Stimulated activated CD4-positive, alpha-beta T cell treated with anti-CD3 and anti-CD28 coated beads, Interleukin-15, amount 100 ng/mL, for 1 hour (primary cell): ENCODE data around the gene MAGI2.

ENCODE experiments used
- DNase-seq, 2 donors: peaks; one replicate each; pipeline ENCODE4 v3.0.0-alpha.2; 2020; ENCODE audit warnings: low read depth in 1 of 2, low spot score in 1 of 2

Gene MAGI2

GRCh38 chr7:78501064-78501463 lies 952.4 kb downstream of the MAGI2 start:
- no peak for DNase-seq

GRCh38 chr7:78499971-78500370 lies 953.5 kb downstream of the MAGI2 start:
- DNase-seq, result no peak

GRCh38 chr7:78499283-78499682 lies 954.2 kb downstream of the MAGI2 start:
- no peak for DNase-seq

GRCh38 chr7:78497728-78498427 lies 955.6 kb downstream of the MAGI2 start:
- no peak for DNase-seq

DNA sequence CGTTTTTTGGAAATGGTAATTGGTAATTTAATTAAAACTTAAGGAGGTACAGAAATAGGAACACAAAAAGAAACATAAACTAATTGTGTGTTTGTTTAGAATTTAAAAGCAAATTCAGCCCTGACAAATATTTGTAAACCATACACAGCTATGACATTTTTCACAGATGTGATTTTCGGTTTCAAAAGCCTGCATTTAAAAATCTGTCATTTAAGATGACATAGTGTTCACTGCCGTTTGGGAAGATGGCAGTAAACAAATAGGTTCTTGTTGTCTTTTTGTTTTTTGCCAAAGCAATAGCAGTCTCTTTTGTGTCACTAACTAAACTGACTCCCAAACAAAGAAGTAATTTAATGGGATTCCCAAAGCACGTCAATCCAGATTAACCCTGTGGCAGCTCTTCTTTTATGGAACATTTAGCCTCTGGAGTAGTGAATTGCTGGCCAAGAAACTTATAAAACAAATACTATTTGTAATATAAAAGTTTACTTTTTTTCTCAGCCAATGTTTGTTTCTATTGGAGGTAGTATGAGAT lies 957.3 kb downstream of the MAGI2 start:
- no peak for DNase-seq

- no peak for DNase-seq
Observed at GRCh38 chr7:78493401-78493800, 960.1 kb downstream of the MAGI2 start.

DNA sequence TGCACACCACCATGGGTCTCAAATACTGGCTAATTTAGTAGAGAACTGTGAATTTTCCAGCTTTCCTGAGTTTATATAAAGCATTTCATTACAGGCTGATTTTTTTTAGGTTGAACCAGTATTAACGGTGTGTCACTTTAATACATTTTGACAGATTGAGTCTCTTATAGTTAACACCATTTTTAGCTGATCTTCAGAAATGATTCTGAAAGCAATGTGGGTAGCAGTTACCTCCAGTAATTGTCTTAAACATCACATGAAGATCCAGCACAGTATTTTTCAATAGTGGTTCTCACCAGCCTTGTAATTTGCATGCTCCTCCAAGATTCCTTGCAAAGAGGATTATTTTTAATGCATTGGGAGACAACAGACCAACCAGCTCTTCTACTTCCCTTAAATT lies 961.3 kb downstream of the MAGI2 start:
- no peak for DNase-seq

- DNase-seq, result no peak
Observed at GRCh38 chr7:78490524-78490923, 962.9 kb downstream of the MAGI2 start.

DNA sequence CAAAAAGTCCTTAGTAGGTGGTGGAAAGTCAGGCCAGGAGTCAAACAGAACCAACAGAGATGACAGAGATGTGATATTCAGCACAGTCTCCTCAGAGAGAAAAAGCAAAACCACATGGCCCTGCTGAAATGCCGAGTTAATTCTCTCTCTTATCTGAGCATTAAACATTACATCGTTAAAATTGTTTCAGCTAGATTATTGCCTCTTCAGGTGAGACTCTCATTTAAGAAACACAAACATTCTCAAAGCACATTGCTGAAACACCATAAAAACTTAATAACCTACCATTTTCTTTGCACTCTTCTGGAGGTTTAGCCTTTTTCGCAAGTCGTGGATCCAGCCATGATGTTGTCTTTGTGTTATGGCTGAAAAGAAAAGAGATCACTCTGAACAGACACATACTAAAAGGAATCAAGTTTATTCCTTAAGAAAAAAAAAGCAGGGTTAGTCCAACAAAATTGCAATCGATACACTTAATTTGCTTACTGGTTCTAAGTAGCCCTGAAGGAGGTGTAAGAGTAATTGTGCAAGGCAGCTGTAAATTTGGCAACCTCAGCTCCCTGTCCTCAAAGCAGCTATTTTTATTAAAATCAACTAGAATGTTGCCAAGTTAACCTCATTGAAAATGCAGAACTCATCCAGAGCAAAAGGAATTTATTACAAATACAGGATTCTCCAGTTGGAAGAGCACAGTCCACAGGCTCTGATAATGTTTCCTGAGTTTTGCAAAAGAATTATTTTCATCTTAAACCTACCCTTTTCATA lies 963.8 kb downstream of the MAGI2 start:
- DNase-seq, result no peak

- DNase-seq, result no peak
Observed at GRCh38 chr7:78487464-78487863, 966.0 kb downstream of the MAGI2 start.

DNA sequence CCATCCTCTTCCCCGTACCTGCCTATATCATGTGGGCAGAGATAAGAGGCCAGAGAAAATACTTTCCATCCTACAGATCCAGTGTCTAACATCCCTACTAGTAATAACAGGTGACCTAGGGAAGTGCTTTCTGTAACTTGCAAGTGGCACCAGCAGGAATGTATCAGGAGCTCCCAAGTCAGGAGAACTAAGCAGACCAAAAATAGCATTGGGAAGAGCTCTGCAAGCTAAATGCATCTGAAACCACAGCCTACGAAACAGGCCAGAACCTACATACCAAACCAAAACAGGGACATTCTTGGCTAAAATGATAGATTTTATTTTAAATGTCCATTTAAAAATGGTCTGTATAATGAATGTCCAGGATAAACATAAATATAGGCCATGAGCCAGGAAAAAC lies 974.1 kb downstream of the MAGI2 start:
- DNase-seq, result no peak

- no peak for DNase-seq
Observed at GRCh38 chr7:78476851-78477405, 976.5 kb downstream of the MAGI2 start.

GRCh38 chr7:78473571-78474301 lies 979.7 kb downstream of the MAGI2 start:
- no peak for DNase-seq

- no peak for DNase-seq
Observed at GRCh38 chr7:78473021-78473420, 980.4 kb downstream of the MAGI2 start.

- no peak for DNase-seq
Observed at GRCh38 chr7:78472519-78472918, 980.9 kb downstream of the MAGI2 start.

DNA sequence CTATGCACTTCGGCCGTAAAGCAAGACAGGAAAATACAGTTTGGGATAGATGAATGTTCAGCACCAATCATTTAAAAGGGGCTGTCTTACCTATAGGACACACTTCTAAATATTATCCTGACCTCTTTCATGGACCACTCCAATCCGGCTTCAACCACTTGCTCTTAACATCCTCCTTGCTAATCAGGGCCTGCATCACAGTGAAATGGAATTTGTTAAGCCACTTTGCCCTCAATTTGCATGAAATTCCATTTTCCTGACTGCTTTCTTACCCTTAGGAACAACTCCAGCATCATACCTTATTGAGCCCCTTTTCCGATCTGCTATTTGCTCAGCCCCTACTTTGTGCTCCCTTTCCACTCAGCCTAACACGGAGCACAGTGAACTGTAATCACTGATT lies 987.6 kb downstream of the MAGI2 start:
- DNase-seq, result no peak

DNA sequence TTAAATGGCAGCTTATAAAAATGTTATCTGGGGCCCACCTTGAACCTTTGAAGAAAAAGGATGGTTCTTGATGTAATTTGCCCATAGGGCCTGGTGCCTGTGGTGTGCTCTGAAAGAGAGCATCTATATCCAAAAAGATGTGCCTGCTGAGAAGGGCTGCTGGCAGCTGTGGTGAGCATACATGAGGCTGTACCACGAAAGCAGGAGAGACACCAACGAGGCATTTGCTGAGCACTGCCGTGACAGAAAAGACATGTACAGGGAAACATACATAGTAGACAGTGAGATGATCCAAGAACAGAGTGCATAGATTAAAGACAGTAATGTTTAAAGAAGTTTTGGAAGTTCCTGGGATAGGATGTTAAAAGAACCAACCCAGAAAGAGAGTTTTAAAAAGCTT lies 990.4 kb downstream of the MAGI2 start:
- DNase-seq, result no peak

DNA sequence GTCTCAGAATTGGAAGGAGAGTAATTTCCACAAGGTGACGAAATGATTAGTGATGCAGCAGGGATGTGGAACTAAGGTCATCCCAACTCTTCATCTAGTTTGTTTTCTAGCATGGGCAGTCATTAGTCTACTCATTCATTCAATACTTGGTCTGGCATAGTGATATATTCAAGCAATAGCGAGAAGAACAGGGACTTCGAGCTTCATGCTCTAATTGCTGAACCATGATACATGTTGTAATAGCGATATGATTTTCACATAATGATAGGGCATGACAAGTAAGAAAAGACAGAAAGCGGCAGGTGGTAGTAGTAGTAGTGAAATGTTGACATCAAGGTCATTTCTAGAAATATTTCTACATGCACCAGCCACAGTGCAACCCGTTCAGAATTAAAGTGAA lies 1002.8 kb downstream of the MAGI2 start:
- no peak for DNase-seq

DNA sequence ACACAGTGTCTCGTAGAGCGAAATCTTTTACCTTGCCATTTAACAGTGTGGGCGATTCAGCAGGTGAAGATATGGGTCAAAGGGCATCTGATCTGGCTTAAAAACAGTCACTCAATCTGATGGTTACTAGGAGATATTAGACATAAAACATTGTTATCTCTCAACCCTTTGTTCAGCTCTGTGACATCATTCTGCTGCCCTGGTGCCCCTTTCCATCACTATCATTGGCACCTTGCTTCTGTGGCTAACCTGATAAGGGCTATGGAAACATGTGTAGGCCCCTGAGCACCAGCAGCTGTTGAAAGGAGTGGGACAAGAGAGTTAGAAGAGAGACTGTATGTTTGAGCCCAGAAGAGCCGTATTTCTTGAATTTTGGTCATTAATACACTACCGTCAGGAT lies 1004.6 kb downstream of the MAGI2 start:
- DNase-seq, result no peak

DNA sequence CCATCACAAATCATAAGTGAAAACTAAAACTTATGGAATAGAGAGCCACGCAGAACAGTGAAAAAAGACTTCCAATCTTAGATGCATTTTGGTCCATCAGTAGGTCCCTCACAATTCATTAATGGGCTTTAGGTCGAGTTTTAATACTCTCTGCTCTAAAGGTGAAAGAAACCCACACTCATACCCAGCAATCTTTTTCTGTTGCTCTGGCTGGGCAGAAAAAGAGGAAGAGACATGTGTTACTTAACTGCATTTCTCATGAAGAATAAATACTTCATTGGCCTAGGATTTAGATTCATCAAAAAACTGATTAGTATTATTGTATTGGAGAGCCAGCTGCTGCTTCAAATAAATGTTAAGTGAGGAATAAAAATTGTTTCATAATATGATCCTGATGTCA lies 1009.2 kb downstream of the MAGI2 start:
- DNase-seq, result no peak

DNA sequence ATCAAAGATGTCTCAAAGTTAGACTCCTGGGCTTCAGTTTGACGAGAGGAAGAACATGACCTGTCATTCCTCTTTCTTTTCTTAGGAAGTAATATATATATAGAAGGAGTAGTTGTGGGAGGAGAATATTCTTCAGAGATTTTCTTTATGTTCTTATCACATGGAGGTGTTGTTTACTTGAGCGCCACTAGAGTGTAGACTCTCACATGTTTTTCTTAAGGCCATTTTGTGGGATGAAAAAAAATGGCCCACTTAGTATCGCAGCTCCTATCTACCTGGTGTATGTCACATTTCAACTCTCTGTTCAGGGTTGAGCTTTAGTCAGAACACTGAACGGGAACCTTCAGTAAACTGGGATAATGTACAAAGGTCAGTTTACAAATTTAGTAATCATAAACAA lies 1009.7 kb downstream of the MAGI2 start:
- no peak for DNase-seq

- DNase-seq, result no peak
Observed at GRCh38 chr7:78441737-78442136, 1011.7 kb downstream of the MAGI2 start.
